HG03175 (cell line): ENCODE measurements around the gene NEDD4L.
"Not testable (repeated sequence)": the region's sequence is repeated elsewhere in the genome, so short reads cannot be mapped to it uniquely, and the experiment has no call there.

Source experiments
- ATAC-seq: cut with Tn5 transposase; IDR thresholded peaks from one replicate; pipeline ENCODE4 v1.9.1; 2021; ENCODE audit warnings: mild to moderate bottlenecking, moderate library complexity; ENCODE audit not compliant: unreplicated experiment

Gene NEDD4L

DNA sequence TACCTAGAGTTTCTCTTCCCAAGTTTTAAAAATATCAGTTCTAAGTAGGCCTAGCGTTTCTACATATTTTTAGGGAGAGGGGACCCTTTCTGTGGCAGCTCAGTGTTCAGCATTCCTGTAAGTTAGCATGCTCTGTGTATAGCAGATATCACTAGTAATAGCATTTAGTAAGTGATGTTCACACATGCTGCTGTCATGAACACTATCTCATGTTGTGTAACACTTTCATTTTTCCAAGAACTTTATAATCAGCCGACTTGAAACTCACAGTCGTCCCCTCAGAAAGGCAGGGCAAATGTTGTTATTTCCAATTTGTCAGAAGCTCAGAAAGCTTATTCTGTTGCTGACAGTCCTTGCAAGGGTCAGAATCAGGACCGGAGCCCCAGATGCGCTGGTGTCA, 317.2 kb downstream of the NEDD4L start:
- ATAC-seq: no peak

DNA sequence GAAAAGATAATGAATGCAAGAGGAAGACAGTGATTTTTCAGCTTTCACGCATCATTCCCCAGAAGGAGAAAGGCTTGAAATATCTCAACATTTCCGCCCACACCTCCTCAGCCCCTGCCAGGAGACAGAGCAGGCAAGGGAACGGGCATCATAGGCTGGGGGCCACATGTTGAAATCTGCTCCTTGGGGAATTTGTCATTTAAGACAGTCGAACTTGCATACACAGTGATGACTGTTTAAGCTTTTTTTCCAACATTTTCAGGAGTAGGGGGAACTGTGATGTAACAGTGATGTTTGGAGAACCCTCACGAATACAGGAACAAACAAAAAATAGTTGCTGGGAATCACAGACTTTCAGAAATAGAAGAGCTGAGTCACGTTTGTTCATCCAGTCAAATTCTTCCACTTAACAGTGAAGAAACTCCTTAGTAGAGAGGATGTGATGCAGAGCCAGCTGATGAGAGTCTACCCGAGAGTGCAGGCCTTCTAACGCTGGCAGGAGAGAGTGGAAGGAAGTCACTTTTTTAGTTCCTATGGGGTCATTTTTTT, 318.1 kb downstream of the NEDD4L start:
- ATAC-seq: no peak

DNA sequence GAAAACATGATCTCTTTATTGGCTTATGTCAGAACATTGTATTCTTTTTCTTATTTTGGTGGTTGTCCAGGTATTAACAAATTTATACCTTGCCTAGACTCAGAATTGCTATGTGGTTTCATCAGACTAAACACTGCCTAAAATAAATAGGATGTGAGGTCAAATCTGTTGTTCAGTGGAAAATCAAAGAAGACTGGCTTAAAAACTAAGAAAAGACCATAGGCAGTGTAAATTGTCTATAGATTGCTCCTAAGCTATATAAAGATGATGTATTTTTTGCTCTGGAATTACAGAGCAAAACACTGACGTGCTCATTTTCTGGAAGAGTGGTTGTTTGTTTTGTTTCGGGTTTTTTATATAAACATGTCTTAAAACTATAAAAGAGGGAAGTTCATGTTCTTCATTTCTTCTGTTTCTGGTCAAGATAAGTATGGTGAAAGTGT, 318.8 kb downstream of the NEDD4L start:
- ATAC-seq: no peak

DNA sequence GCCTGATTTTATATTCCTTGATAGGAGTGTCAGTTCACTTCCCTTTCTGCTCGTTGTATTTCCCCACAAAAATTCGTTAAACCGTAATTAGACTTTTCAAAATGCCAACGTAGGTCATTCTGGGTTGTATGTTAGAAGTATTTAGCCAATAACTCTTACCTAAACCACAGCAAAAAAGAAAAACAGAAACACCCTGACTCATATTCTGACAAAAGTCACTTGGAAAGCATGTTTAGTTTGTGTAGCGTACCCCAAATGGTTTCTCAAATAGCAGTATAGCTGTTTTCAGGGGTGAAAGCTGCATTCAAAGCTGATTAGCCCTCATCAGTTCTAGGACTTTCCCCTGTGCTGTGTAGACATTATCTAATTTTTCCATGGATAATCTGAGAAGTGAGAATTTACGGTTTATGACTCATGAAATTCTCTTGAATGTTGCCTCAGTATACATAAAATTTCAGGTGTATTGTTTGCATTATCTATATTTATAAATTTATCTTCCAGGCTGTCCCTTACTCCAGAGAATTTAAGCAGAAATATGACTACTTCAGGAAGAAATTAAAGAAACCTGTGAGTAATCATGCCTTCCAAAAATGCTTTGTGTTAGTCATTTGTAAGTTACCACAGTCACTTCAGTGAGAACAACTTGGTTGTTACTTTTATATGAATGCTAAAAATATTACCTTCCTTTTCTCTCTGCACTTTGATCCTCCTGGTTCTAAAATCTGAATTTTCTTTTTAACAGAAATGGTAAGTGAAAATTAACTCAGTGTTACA, 319.9 kb downstream of the NEDD4L start:
- ATAC-seq: no peak

DNA sequence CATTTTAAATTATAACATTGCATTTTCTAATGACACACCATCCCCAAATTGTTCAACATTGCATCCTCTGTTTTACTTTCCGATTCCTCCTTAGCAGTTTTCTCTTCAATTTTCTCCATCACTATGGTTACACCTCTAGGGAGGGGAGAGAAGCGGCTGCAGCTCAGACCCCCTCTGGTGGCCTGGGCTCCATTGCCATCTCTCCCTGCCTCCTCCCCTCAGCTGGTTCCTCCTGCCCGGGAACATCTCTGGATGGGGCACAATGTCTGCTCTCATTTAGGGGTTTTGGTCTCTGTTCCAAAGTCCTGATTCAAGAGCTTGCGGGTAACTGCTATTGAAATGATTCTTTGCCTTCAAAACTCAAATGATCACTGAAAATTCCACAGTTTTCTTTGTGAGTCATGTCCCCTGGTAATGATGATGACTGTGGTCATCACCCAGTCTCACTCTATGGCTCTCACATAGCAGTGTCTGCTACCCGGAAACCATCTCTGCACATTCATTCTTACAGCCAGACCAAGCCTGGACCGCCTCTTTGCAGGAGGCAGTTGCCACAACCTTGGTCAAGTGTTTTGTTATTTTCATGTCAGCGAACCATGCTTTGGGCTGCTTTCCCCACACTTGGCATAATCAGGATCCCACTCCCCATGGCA, 321.0 kb downstream of the NEDD4L start:
- no peak for ATAC-seq

DNA sequence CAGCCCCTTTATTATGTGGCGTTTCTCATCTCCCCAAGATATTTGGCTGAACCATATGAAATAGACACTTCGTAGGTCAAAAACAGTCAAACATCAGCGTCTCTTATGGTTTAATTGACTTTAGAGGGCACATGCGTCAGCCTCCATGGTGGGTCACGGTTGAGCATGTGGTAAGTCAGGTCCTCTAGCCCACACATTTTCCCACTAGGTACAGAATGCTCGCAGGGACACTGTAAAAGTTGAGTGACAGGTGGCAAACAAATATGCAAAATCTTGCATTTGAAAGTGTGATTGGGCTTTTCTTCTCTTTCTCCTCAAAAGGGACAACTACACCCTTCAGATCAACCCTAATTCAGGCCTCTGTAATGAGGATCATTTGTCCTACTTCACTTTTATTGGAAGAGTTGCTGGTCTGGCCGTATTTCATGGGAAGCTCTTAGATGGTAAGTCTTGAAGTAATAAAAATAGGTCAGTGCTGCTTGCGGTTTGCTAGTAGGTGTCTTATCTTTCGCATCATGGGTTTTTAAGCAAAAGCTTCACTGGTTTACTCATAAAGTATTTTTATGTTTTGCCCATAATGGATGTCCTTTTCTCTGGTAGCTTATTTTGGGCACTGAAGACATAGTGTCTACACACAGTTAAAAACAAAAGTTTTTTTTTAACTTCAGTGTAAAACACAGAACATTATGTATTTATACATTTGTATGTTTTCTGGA, 323.6 kb downstream of the NEDD4L start:
- ATAC-seq: no peak

DNA sequence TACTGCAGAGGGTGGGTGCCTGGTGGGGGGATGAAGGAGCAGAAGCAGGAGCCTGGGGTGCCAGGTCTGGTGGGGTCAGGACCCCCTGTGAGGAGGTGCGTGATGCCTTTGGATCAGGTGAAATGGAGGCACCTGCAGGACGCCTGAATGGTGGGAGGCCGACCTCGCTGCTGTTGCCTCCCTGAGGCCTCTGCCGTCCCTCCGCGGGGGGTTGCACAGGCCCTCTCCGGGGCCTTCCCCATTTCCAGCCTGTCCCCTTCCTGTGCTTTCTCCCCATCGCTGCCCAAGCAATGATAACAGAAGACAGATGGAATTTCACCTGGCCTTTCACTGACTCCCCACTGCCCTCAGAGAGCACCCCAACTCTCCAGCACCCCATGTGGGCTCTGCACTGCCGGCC, 325.6 kb downstream of the NEDD4L start:
- no peak for ATAC-seq

DNA sequence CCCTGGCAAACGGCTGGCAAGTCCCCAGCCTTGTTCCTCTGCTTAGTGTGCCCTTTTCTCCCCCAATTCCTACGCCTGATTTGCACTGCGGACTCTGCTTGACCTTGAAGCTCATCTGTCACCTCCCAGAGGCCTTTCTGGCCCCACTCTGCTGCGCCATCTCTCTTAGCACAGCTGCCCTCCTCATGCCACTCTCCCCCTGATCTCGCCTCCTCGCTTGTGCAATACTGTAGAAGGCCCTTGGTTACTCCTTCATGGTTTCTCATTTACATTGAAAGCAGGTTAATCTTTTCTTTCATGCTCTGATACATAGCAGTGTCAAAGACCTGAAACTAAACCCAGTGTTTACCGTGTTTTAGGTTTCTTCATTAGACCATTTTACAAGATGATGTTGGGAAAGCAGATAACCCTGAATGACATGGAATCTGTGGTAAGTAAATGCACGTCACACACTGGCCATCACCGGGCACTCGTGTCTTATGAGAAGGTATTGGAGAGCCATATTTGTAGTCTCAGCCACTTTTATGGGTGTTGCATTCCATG, 326.1 kb downstream of the NEDD4L start:
- no peak for ATAC-seq

DNA sequence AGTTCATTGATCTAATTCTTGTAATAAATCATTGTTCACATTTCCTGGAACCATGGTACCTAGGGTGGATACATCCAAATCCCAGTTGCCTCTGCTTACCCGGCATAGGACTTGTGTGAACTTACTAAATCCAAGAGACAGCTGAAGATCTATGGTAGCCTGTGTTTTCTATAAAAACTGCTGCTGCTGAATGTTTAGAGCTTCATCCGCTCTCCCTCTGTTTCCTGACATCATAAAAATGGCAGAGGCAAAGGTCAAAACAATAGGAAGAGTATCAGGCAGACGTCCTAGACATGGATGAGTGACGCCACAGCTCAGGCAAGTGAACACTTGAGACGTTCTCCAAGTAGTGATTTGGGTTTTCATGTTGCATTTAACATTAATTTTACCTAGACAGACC, 326.6 kb downstream of the NEDD4L start:
- no peak for ATAC-seq

DNA sequence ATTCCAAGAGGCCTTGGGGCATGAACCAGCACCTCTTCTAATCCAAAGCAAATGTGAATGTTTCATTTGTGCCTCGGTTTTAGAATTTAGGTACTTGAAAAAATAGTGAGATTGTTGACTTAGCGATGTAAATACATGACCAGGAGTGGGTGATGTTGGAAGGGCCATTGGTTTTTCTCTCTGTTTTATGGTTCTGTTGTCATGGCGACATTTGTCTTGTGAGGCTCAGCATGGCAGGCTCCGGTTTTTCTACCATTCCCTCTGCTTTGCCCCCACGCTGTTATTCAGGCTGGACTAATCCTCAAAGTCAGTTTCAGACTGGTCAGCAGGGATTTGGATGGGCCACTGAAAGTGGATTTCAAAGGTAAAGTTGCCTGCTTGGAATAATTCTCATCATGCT, 329.5 kb downstream of the NEDD4L start:
- ATAC-seq: no peak

DNA sequence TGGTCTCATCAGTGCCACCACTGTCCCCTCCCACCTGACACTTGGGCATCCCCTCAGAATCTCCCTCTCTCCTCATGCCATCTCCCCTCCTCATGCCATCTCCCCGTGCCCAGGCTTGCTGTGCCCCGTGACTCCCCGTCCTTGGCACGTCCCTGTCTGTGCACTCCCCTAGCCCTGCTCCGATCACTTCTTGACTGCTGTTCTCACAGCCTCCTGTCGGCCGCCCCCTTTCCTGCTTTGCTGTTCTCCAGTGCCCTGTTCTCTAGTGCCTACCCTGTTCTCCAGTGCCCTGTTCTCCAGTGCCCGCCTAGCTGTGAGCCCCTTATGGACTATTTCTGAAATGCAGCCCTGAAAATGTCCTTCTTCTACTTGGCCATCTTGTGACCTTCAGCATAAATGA, 331.0 kb downstream of the NEDD4L start:
- ATAC-seq: no peak

DNA sequence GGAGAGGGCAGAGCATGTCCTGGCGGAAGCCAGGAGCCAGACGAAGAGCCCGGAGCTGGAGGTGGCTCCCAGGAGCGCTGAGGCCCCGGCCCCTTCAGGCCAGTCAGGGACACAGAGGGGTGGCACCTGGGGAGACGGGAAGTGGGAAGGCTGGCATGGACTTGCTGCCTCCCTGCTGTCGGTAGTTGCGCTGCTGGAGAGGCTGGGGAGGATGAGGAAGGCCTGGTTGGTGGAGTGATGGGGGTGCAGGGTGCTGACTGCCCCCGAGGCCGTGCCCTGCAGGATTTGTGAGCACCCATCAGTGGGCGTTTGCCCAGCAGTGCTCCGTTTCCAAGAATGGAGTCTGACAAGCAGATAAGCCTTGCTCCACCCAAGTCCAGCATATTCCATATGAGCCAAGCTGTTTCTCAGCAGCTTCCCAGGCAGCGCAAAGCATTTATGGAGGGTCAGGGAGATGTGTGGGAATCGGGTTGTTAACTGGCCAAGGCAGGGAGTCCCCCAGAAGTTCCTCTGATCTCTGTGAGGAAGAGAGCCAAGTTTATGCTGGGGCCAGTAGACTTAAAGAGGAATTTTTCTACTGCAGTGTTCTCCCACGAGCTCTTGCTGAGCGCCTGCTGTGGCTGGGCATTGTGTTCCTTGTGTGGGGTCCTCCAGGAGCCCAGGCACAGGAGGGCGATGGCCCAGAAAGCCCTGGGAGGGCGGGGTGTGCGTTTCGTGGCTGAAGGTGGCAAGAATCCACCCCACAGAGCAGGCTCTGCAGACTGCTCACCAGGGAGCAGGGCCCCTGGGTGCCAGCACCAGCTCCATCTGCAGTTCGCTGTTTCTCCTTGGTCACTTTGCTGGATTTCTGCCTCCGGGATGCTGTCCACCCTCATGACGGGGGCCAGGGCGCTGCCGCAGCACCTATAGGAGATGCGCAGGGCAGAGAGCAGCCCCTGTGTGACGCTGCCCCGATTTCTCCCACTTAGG, 334.7 kb downstream of the NEDD4L start:
- ATAC-seq: no peak

DNA sequence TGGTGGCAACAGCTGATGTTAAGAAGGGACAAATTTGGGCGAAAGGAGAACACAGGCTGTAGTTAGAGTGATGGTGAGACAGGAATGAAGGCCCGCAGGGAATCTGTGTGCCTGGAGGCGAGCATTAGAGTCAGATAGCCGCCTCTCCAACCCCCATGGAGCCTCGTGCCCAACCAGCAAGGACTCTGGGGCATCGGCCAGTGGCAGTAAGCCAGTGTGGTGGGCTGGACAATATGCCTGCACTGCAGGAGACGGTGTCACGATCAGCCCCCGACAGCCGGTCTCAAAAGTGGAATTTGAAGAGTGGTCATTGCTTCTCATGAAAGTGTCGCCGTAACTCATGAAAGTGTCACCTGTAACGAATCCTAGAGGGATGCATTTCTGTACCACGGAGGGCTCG, 335.4 kb downstream of the NEDD4L start:
- ATAC-seq: no peak

DNA sequence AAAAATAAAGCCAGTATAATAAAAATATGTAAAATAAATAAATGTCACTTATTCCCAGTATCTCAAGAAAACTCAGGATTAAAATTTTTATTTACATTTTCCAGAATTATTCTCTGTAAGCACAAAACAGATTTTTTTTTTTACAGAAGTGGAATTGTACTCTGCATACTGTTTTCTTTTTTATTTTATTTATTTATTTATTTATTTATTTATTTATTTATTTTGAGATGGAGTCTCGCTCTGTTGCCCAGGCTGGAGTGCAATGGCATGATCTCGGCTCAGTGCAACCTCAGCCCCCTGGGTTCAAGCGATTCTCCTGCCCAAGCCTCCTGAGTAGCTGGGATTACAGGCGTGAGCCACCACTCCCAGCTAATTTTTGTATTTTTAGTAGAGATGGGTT, 336.1 kb downstream of the NEDD4L start:
- ATAC-seq: not testable (repeated sequence)

DNA sequence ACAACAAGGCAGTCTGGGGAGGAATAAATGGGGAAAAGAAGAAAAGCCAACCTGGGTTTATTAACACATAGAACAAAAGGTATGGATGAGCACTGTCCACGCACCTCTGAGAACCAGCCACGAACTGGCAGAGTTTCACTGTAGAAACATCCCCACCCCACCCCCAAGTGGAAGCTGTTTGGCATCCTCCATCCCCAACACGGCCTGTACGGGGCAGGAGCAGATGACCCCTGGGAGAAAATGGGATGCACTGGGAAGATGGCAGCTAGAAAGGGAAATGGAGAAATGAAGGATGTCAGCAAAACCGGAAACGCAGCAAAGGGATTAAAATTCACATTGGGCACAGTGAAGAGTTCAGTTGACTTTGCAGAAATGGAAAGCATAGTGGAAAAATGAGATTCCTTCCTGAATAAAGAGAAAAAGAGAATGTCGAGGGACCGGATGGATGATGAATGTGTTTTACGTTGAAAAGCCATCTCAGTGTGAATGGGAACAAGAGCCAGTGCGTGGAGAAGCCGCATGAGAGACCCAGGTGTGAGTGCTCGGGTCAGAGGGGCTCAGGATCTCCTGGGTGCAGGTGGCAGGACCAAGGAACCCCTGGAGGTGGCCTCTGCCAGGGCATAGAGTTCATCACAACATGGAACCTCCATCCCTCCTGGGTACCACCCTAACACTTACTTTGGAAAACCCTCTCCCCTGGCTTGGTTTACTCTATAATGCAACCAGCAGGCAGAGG, 337.8 kb downstream of the NEDD4L start:
- ATAC-seq: no peak

DNA sequence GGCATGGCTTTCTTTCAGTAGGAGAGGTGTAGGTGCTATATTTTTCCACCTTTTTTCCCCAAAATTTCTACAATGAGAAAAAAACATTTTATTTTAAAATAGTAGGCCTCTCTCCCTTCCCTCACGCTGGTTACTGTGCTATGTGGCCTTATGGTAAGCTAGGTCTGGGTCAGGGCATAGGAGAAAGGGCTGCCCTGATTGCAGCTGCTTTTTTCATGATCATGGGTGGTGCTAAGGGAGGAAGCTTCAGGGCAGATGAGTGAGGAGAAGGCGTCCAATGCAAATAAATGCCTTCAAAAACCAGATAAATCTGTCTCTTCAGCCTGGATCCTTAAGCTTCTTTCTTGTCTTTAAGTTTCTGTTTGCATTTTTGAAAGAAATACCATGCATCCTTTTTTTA, 338.4 kb downstream of the NEDD4L start:
- no peak for ATAC-seq

DNA sequence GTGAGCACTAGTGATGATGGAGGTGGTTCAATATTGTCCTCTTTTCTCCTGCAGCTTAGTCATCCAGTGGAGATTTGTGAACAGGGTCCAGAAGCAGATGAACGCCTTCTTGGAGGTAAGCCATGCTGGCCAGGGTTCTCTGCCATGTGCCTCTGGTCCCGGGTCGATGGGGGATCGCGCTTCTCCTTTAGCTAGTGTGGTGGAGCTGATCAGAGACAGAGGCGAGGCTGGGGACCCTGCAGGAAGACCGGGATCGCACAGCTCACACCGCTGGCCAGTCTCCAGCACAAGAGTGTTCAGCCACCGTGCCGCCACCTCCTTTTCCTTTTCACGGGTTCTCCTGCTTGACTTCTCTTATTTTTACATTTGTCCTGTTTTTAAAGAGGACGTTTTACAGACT, 341.4 kb downstream of the NEDD4L start:
- ATAC-seq: no peak

DNA sequence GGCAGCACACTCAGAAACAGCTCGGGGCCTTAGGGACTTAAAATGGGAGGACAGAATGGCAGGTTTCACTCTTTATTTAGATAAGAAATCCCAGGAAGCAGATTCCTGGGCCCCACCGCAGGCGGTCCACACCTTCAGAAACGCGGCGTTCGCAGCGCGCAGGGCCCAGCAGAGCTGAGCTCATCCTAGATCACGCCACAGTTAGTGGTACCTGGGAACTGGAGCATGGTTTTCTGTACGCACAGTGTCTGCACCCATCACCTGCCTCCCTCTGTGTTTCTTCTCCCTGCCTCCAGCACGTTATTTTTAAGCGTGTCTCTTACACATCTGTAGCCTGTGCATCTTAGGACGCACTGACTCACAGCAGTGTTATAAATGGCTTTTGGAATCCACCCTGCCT, 342.8 kb downstream of the NEDD4L start:
- no peak for ATAC-seq

DNA sequence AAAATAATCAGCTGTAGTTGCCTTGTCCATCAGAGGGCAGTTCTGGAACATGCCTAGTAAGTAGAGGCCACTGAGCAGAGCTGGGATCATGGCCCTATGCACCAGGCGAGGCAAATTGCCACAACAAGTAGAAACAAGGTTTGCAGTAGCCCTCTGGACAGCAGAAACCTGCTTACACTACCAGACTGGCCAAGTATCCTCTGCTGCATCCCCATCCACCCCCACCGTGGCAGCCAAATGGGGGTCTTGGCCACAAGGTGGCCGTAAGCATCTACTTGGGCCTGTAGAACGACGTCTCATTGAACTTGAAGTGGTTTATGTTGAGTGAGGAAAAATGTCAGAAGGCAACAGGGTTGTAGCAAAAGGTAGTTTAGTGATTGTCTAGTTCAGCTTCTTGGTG, 343.7 kb downstream of the NEDD4L start:
- no peak for ATAC-seq

DNA sequence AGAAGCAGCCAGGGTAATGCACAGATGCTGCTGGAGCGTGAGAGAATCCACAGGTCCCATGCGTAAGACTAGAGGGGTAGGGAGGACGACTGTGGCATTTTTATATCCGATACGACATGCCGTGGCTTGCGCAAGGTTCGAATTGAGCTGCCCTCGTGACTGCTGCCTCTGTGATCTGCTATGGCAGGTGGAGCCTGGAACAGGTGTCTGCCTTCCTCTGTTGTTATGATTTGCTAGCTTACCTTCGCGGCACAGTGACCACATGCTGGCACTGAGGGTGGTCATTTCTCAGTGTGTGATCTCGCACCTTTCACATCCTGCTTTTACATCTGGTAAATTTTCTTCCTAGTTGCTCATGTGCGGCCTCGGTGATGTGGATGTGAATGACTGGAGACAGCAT, 344.7 kb downstream of the NEDD4L start:
- no peak for ATAC-seq
